A204.1 (cell line): ENCODE data around the gene NUP107.

Experiments
- FAIRE-seq: peaks from 2 replicates; lab custom pipeline; 2012; peaks lifted over from hg19 to GRCh38; lab: Jason Lieb, UNC

Gene NUP107

GRCh38 chr12:68775121-68775630 lies 88.4 kb downstream of the NUP107 start:
- no peak for FAIRE-seq

- no peak for FAIRE-seq
Observed at GRCh38 chr12:68776976-68777610, 90.3 kb downstream of the NUP107 start.

- no peak for FAIRE-seq
Observed at GRCh38 chr12:68779280-68779679, 92.5 kb downstream of the NUP107 start.

- FAIRE-seq, result no peak
Observed at GRCh38 chr12:68780731-68781130, 94.0 kb downstream of the NUP107 start.

DNA sequence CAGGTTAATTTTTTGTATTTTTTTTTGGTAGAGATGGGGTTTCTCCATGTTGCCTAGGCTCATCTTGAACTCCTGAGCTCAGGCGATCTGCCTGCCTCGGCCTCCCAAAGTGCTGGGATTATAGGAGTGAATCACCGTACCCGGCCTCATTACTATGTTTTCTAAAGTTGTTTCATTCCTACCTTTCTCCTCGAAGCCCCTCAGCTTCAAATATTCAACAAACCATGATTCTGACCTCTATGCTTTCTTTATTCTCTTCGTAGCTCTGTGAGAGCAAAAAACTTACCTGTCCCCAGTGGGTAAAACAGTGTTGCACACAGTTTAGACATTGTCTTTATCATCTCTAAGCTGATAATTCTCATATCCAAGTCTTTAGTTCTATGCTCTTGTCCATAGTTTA lies 95.0 kb downstream of the NUP107 start:
- no peak for FAIRE-seq

GRCh38 chr12:68784015-68784414 lies 97.2 kb downstream of the NUP107 start:
- no peak for FAIRE-seq

- FAIRE-seq, result no peak
Observed at GRCh38 chr12:68785358-68785757, 98.6 kb downstream of the NUP107 start.

GRCh38 chr12:68785823-68786222 lies 99.0 kb downstream of the NUP107 start:
- FAIRE-seq, result no peak

DNA sequence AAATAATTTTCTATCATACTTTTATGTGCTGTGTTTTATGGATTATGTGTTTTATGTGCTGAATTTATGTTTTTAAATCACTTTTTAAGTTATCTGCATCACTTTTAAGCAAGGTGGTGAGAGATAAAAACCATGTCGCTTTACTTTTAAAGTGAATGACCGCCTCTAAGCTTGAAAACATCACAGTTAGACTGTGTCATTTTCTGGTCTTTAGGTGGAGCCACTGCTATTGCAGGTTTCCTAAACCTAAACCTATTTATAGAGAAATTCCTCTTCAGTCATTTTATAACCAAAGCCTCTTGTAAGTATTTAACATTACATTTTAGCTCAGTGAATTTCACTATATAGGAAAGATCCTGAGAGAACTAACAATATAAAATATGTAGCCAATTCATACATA lies 100.2 kb downstream of the NUP107 start:
- FAIRE-seq, result peak; percentile 11

DNA sequence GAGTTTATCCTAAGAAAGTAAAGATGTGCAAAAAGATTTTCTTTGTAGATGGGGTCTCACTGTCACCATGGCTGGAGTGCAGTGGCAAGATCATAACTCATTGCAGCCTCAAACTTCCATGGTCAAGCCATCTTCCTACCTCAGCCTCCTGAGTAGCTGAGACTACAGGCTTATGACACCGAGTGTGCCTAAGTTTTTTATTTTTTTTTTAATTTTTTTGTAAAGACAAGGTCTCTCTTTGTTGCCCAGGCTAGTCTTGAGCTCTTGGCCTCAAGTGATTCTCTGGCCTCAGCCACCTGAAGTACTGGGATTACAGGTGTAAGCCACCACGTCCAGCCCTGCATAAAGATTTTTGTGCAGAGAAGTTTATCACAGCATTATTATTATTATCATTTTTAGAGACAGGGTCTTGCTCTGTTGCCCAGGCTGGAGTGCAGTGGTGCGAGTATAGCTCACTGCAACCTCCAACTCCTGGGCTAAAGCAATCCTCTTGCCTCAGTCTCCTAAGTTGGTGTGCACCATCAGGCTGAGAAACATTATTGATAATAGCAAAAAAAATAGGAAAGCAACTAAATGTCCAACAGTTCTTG lies 101.9 kb downstream of the NUP107 start:
- FAIRE-seq, result no peak

GRCh38 chr12:68789144-68789878 lies 102.5 kb downstream of the NUP107 start:
- no peak for FAIRE-seq

DNA sequence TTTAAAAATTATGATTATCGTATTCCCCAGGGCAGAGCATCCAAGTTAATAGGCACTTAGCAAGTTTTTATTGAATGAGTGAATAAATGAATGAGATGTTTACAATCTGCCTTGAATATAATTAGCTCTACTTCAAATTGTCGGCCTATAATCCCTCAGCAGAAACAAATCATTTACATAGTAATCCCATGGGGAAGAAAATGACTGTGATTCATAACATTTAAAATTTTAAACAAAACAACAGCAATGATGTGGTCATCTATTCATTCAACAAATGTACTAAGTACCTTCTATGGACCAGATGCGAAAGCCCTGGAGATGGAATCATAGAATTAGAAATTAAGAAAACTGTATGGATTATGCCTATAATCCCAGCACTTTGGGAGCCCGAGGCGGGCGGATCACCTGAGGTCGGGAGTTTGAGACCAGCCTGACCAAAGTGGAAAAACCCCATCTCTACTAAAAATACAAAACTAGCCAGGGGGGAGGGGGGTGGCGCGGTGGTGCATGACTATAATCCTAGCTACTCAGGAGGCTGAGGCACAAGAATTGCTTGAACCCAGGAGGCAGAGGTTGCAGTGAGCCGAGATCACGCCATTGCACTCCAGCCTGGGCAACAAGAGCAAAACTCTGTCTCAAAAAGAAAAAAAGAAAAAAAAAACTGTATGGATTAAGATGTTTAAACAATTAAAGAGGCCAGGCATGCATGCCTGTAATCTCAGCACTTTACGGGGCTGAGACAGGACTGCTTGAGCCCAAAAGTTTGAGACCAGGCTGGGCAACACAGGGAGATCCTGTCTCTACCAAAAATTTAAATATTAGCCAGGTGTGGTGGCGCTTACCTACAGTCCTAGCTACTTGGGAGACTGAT lies 103.5 kb downstream of the NUP107 start:
- FAIRE-seq, result no peak

DNA sequence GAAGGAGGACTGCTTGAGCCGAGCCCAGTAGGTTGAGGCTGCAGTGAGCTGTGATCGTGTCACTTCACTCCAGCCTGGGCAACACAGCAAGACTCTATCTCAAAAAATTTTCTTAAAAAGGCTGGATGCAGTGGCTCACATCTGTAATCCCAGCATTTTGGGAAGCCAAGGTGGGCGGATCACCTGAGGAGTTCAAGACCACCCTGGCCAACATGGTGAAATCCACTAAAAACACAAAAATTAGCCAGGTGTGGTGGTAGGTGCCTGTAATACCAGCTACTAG lies 104.1 kb downstream of the NUP107 start:
- FAIRE-seq, result no peak

GRCh38 chr12:68791897-68792481 lies 105.2 kb downstream of the NUP107 start:
- no peak for FAIRE-seq

DNA sequence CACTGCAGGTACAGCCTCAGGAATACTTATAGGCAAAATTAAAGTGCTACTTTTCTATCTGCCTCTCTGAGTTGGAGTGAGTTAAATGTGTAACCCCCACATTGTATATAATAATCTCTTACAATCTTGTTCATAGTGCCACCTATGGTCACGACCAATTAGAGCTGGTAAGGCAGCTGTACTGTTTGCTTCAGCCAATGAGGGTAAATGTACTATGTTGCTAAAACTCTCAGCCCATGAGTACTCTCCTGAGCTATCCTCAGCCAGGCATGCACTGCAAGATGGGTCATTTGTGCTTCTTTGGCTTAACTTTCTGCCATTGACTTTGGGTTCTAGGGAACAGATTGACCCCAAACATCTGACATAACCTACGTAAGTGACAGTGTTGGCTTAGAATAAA lies 106.2 kb downstream of the NUP107 start:
- FAIRE-seq, result no peak

DNA sequence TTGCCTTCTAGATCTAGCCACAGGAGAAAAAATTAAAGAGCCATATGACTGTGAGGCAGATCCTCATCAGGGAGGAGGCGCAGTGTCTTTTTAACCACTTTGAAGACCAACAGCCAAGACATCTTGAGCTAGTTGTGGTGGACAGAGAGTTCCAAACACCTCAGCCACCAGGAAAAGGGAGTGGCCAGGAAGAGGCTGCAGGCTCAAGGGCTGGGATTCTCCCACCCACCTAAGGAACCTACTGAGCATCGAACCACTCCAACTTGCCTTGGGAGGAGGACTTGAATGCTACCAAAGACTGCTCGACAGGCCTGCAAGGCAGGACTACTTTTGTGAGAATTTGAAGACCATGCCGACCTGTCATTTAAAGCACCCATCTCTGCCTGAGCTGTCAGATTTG lies 106.7 kb downstream of the NUP107 start:
- no peak for FAIRE-seq

GRCh38 chr12:68793975-68794652 lies 107.3 kb downstream of the NUP107 start:
- no peak for FAIRE-seq

- FAIRE-seq, result no peak
Observed at GRCh38 chr12:68794653-68795251, 108.0 kb downstream of the NUP107 start.
